Kidney (tissue), 14 donors: ENCODE results near the gene HPSE2. TPM values are rescaled to one million over a fixed set of nuclear protein-coding genes. Genes with fewer than 3 reads are reported as not detected.
"Not testable (repeated sequence)": the region's sequence is repeated elsewhere in the genome, so short reads cannot be mapped to it uniquely, and the experiment has no call there.

Source experiments
- DNase-seq, 5 donors: peaks; one replicate each; pipeline ENCODE4 v3.0.0-alpha.2; 2013 to 2020
- FAIRE-seq: peaks from 2 replicates; lab custom pipeline; 2012; peaks lifted over from hg19 to GRCh38; lab: Jason Lieb, UNC
- H3K27ac ChIP-seq, 2 donors: one replicate each; pipeline ENCODE4 v1.7.0; 2013; ENCODE audit warnings: low read depth in 2 of 2, low read length in 2 of 2, inconsistent platforms in 1 of 2
- H3K27me3 ChIP-seq: one replicate; pipeline ENCODE4 v1.7.1; 2013; ENCODE audit warnings: low read length, inconsistent platforms; ENCODE audit not compliant: control insufficient read depth, insufficient read depth
- H3K36me3 ChIP-seq, 3 donors: one replicate each; pipeline versions ENCODE4 v1.7.0 to v1.7.1; 2013; ENCODE audit warnings: low read length in 3 of 3, control low read depth in 1 of 3, inconsistent platforms in 1 of 3; ENCODE audit not compliant: insufficient read depth in 3 of 3, control insufficient read depth in 2 of 3
- H3K4me1 ChIP-seq, 3 donors: one replicate each; pipeline versions ENCODE4 v1.7.0 to v1.7.1; 2013; ENCODE audit warnings: low read length in 3 of 3, inconsistent platforms in 1 of 3, low read depth in 1 of 3; ENCODE audit not compliant: control insufficient read depth in 2 of 3, insufficient read depth in 2 of 3
- H3K4me3 ChIP-seq, 3 donors: one replicate each; pipeline versions ENCODE4 v1.7.0 to v1.8.1; 2013; ENCODE audit warnings: low read length in 3 of 3, control low read depth in 1 of 3, inconsistent platforms in 1 of 3
- H3K9ac ChIP-seq, 3 donors: one replicate each; pipeline versions ENCODE4 v1.7.0 to v1.7.1; 2013; ENCODE audit warnings: low read length in 3 of 3, control low read depth in 1 of 3, inconsistent platforms in 1 of 3
- H3K9me3 ChIP-seq, 3 donors: one replicate each; pipeline versions ENCODE4 v1.7.0 to v1.7.1; 2013; ENCODE audit warnings: low read length in 3 of 3, control low read depth in 1 of 3, inconsistent platforms in 1 of 3; ENCODE audit not compliant: control insufficient read depth in 2 of 3, insufficient read depth in 1 of 3
- CTCF ChIP-seq: IDR thresholded peaks from 3 replicates; pipeline ENCODE4 v1.5.1; 2012; ENCODE audit warnings: mild to moderate bottlenecking, moderate library complexity, borderline replicate concordance; ENCODE audit not compliant: insufficient read depth; ENCODE audit errors: extremely low read depth
- intact Hi-C: fragments of 100-400 bp; cut with DNase I; formaldehyde crosslinking; loops from one replicate; pipeline ENCODE4 v1.11.1; 2022
- polyA plus RNA-seq: library from polyadenylated mRNA; stranded (reverse); fragments of 350-450 nt; fragmentation: Illumina TruSeq; extraction: RNeasy Lipid Tissue Mini Kit (QIAGEN cat#74804); gene quantifications from one replicate; pipeline ENCODE4 v1.2.3, GENCODE V29; 2014; ENCODE audit warnings: low read depth, low replicate concordance; ENCODE audit not compliant: insufficient read depth
- total RNA-seq: library from RNA; stranded (reverse); fragmentation: NEBNext Ultra II Directional; extraction: Animal tissue kit (Norgen Biotek cat#: 25700); gene quantifications from one replicate; pipeline ENCODE4 v1.2.1, GENCODE V29; 2021
- donor health status: control.
- donor health status: control.
- donor health status: control.
- donor health status: control.
- donor health status: control.
- donor health status: DM: yes; HTN: yes; CAD: no.
- donor health status: Normal renal cell carcinoma (clear cell type).

The HPSE2 gene
- total and polyA plus RNA-seq, 2 donors from 2014 or later: 1.4 to 3.0 TPM

GRCh38 chr10:99143011-99143410 lies 92.6 kb downstream of the HPSE2 start:
- no peaks in the 10 kb centered on the region for H3K27me3 ChIP-seq
- FAIRE-seq (no peak), DNase-seq (no peak)
- H3K36me3 ChIP-seq: no peaks in the 10 kb centered on the region
- intact Hi-C loops: no loop called here
- no peak overlapping the region for H3K27ac ChIP-seq
- no peaks in the 10 kb centered on the region for H3K9me3 ChIP-seq
- H3K4me1 ChIP-seq: no peaks in the 10 kb centered on the region
- no peak overlapping the region for H3K4me3 ChIP-seq
- no peak overlapping the region for H3K9ac ChIP-seq
- TF ChIP-seq CTCF: no peak

DNA sequence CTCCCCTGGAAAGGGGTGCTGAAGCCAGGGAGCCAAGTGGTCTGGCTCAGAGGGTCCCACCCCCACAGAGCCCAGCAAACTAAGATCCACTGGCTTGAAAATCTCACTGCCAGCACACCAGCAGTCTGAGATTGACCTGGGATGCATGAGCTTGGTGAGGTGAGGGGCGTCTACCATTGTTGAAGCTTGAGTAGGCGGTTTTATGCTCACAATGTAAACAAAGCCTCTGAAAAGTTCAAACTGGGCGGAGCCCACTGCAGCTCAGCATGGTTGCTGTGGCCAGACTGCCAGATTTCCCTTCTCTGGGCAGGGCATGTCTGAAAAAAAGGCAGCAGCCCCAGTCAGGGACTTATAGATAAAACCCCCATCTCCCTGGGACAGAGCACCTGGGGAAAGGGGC lies 102.8 kb downstream of the HPSE2 start:
- DNase-seq, intact Hi-C loops, FAIRE-seq, H3K27ac ChIP-seq, H3K27me3 ChIP-seq, H3K9ac ChIP-seq, H3K36me3 ChIP-seq, H3K4me1 ChIP-seq, H3K4me3 ChIP-seq, H3K9me3 ChIP-seq: not testable (repeated sequence)

GRCh38 chr10:99125879-99126278 lies 109.8 kb downstream of the HPSE2 start:
- Histone ChIP-seq H3K9ac (no peak overlapping the region), H3K4me1 (no peaks in the 10 kb centered on the region), H3K27me3 (no peaks in the 10 kb centered on the region), H3K9me3 (no peaks in the 10 kb centered on the region), H3K27ac (no peak overlapping the region), H3K4me3 (no peak overlapping the region), H3K36me3 (no peaks in the 10 kb centered on the region)
- FAIRE-seq: no peak
- no peak for DNase-seq
- intact Hi-C loops: no loop called here
- no peak for TF ChIP-seq CTCF

GRCh38 chr10:99124376-99124775 lies 111.3 kb downstream of the HPSE2 start:
- FAIRE-seq (no peak), DNase-seq (no peak)
- no peak overlapping the region for H3K9ac ChIP-seq
- TF ChIP-seq CTCF: no peak
- no peaks in the 10 kb centered on the region for H3K4me1 ChIP-seq
- H3K36me3 ChIP-seq: no peaks in the 10 kb centered on the region
- no peak overlapping the region for H3K4me3 ChIP-seq
- no peaks in the 10 kb centered on the region for H3K27me3 ChIP-seq
- intact Hi-C loops: no loop called here
- no peaks in the 10 kb centered on the region for H3K9me3 ChIP-seq
- H3K27ac ChIP-seq: no peak overlapping the region
